Measurements from ENCODE around the gene FGGY.

The FGGY gene

DNA sequence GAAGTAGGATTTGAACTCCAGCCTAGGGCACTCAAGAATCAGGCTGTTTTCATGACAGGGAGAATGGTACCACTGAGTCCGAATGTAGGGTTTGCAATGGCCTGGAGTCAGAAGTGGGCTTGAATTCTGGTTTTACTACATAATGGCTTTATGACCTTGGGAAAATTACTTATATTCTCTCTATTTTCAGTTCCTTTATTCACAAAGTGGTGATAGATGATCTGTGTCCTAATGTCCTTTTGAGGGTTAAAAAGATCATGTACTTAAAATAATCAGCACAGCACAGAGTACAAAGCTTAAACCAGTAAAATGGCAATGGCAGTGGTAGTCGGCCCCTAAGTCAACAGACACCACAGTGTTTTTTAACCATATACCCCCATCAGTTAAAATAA, 454.1 kb downstream of the FGGY start:
- H3K9me3 Mint-ChIP-seq = no peaks in the 10 kb centered on the region
- H3K36me3 Mint-ChIP-seq = no peaks in the 10 kb centered on the region
- H3K27ac Mint-ChIP-seq = no peak overlapping the region
- ATAC-seq (replicated peaks) (peak in 1 of 2 donors; percentile 23), DNase-seq (no peak)
- H3K27me3 Mint-ChIP-seq = no peaks in the 10 kb centered on the region
- H3K4me1 Mint-ChIP-seq = peaks cover 8 to 10% of the 10 kb centered on the region in 2 donors
- no peak overlapping the region for H3K4me3 Mint-ChIP-seq

GRCh38 chr1:59751801-59752200, 454.9 kb downstream of the FGGY start:
- no peak for DNase-seq

DNA sequence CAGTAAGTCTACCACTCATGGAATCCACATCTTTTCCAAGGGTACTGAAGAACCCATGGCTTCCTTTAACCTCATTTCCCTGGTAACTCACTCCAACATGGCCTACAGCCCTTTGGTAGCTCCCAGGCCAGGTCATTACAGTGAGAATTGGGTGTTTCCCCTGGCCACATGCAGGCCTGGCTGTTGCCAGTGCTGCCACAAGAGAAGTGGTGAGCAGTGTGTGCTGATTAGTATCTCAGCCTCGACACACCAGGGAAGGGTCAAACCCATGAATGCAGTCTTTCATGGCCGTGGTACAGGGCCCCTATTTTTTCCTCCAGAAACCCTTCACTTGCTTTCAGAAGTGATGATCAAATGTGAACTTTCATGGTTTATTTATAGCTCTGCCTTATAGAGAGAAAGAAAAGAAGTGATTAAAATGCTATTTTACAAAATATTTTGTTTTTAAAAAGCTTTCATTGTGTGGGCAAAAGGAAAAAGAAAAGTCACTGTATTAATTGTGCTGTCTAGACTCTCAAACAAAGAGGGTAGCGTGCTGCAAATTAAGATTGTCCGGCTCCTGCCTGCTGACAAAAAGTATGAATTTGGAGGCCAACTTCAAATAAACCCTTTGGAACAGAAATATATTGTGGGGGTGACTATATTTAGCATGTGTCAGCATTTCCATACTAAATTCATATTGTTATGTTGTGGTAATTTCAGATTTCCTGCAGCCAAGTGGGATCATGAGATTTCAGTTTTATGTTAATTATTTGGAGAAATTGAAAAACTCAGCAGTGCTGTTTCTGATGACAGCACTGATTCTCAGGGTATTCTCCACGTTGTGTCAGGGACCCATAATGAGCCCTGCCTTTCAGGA, 455.9 kb downstream of the FGGY start:
- Mint-ChIP-seq H3K9me3 (no peaks in the 10 kb centered on the region), H3K4me3 (no peak overlapping the region), H3K4me1 (peaks cover 8 to 10% of the 10 kb centered on the region in 2 donors), H3K27ac (no peak overlapping the region), H3K36me3 (no peaks in the 10 kb centered on the region), H3K27me3 (no peaks in the 10 kb centered on the region)
- peak; percentile 46 to 68 for ATAC-seq (replicated peaks)
- DNase-seq = no peak

More at GRCh38 chr1:59751801-59752200, 454.9 kb downstream of the FGGY start:
- Mint-ChIP-seq H3K27me3 (no peaks in the 10 kb centered on the region), H3K36me3 (no peaks in the 10 kb centered on the region), H3K4me3 (no peak overlapping the region), H3K9me3 (no peaks in the 10 kb centered on the region), H3K27ac (no peak overlapping the region), H3K4me1 (peaks cover 8 to 10% of the 10 kb centered on the region in 2 donors)
- no peak for ATAC-seq (replicated peaks)

DNA sequence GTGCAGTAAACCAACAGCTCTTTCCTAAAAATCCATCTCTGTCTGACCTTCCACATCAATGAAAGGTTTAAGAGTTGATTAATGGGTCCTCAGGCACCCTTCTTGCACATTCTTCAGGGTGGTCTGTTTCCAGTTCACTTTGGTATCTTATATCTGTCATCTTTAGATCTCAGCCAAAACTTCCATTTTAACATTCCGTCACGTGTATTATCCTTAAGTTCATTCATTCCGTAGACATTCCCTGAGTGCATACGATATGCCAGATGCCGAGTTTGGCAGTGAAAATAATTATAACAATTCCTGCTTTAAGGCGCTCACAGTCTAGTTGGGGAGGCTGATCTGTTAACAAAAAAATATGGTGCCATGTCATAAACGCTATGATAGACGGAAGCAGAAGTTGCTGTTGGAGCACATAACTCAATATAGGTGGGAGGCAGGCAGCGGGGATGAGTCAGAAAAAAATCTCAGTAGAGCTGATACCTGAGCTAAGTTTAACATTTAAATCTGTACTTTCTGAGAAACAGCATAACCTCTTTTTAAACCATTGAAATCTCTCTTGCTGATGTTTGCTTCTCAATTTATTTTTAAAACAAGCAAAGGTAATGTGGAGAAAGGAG, 458.3 kb downstream of the FGGY start:
- no peak for ATAC-seq (replicated peaks)
- DNase-seq = no peak
- H3K4me1 Mint-ChIP-seq = peaks cover 12 to 21% of the 10 kb centered on the region in 2 donors
- H3K9me3 Mint-ChIP-seq = no peaks in the 10 kb centered on the region
- no peaks in the 10 kb centered on the region for H3K36me3 Mint-ChIP-seq
- no peaks in the 10 kb centered on the region for H3K27me3 Mint-ChIP-seq
- no peak overlapping the region for H3K4me3 Mint-ChIP-seq
- H3K27ac Mint-ChIP-seq = no peak overlapping the region

- H3K9me3 Mint-ChIP-seq = no peaks in the 10 kb centered on the region
- H3K4me1 Mint-ChIP-seq = peaks cover 9 to 11% of the 10 kb centered on the region in 2 donors
- no peaks in the 10 kb centered on the region for H3K27me3 Mint-ChIP-seq
- no peak for ATAC-seq (replicated peaks)
- H3K36me3 Mint-ChIP-seq = no peaks in the 10 kb centered on the region
- no peak for DNase-seq
- H3K27ac Mint-ChIP-seq = no peak overlapping the region
- H3K4me3 Mint-ChIP-seq = no peak overlapping the region
Observed at GRCh38 chr1:59757197-59757747, 460.4 kb downstream of the FGGY start.

DNA sequence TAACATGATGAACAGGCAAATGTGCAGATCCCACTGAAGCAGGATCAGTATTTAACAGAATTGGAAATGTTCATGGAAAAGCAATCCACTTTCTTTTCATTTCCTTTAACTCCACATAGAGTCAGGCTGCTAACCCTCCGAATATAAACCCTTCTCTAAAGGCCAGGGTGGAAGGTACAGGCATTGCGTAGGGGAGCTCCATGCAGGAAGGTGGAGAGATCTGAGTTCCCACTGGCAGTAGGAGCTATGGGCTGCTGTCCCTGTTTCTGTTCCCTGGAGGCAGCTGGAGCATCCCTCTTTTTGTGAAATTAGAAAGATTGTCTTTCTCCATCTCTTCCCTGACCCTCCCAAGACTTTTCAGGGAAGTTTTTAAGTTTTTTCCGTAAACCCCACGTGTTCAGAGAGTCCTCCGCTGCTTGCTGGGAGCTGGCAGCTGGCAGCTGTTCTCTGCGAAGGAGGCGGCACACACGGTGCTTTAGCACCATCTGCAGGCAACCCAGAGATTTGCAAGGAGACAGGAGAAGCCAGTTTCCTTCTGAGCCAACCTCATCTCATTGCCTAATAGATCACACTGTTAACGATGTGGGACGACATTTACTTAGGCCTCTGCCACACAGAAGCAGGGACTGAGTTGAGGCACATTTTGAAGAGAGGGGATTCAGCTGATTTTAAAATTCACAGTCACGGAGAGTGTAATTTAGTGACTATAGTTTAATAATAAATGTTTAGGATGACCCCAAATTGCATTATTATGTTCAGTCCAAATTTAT, 462.4 kb downstream of the FGGY start:
- no peaks in the 10 kb centered on the region for H3K27me3 Mint-ChIP-seq
- H3K4me3 Mint-ChIP-seq = peak overlapping the region; percentile 70 to 80
- peaks cover 4 to 11% of the 10 kb centered on the region in 2 donors for H3K4me1 Mint-ChIP-seq
- ATAC-seq (replicated peaks) (peak; percentile 92 to 97), DNase-seq (peak; percentile 70)
- H3K36me3 Mint-ChIP-seq = peaks cover 0 to 5% of the 10 kb centered on the region in 2 donors
- no peaks in the 10 kb centered on the region for H3K9me3 Mint-ChIP-seq
- H3K27ac Mint-ChIP-seq = peak overlapping the region; percentile 72

GRCh38 chr1:59761443-59761842, 464.5 kb downstream of the FGGY start:
- peaks cover 0 to 5% of the 10 kb centered on the region in 2 donors for H3K36me3 Mint-ChIP-seq
- H3K27ac Mint-ChIP-seq = no peak overlapping the region
- no peak for ATAC-seq (replicated peaks)
- no peaks in the 10 kb centered on the region for H3K9me3 Mint-ChIP-seq
- no peak for DNase-seq
- no peak overlapping the region for H3K4me3 Mint-ChIP-seq
- H3K4me1 Mint-ChIP-seq = peaks cover 4 to 11% of the 10 kb centered on the region in 2 donors
- no peaks in the 10 kb centered on the region for H3K27me3 Mint-ChIP-seq

DNA sequence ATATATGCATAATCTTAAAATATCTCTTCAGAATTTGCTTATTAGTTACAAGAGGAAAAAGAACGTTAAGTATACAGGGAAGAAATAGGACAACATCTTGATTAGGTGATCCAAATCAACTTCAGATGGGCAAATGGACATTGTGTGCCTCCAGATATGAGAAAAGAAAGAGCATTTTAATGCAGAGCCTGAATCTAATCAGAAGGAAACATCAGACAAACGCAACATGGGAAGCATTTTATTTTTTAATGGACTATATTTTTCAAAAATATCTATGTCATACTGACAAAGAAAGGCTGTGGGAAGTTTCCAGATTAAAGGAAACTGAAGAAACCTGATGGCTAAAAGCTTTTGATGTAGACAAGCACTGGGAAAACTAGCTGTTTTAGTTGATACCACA, 466.5 kb downstream of the FGGY start:
- Mint-ChIP-seq H3K4me3 (no peak overlapping the region), H3K9me3 (no peaks in the 10 kb centered on the region), H3K36me3 (peaks cover 0 to 5% of the 10 kb centered on the region in 2 donors), H3K27me3 (no peaks in the 10 kb centered on the region), H3K27ac (no peak overlapping the region), H3K4me1 (peaks cover 4 to 11% of the 10 kb centered on the region in 2 donors)
- no peak for ATAC-seq (replicated peaks)
- DNase-seq = no peak

GRCh38 chr1:59765011-59765730, 468.3 kb downstream of the FGGY start:
- Mint-ChIP-seq H3K4me1 (no peaks in the 10 kb centered on the region), H3K27ac (no peak overlapping the region), H3K4me3 (no peak overlapping the region), H3K27me3 (no peaks in the 10 kb centered on the region), H3K9me3 (no peaks in the 10 kb centered on the region), H3K36me3 (peaks cover 2 to 5% of the 10 kb centered on the region in 2 donors)
- DNase-seq (no peak), ATAC-seq (replicated peaks) (no peak)

- Mint-ChIP-seq H3K27me3 (no peaks in the 10 kb centered on the region), H3K9me3 (no peaks in the 10 kb centered on the region), H3K4me1 (no peaks in the 10 kb centered on the region), H3K36me3 (peaks cover 4 to 5% of the 10 kb centered on the region in 2 donors), H3K4me3 (no peak overlapping the region), H3K27ac (no peak overlapping the region)
- ATAC-seq (replicated peaks) (no peak), DNase-seq (no peak)
Observed at GRCh38 chr1:59766227-59766855, 469.4 kb downstream of the FGGY start.

DNA sequence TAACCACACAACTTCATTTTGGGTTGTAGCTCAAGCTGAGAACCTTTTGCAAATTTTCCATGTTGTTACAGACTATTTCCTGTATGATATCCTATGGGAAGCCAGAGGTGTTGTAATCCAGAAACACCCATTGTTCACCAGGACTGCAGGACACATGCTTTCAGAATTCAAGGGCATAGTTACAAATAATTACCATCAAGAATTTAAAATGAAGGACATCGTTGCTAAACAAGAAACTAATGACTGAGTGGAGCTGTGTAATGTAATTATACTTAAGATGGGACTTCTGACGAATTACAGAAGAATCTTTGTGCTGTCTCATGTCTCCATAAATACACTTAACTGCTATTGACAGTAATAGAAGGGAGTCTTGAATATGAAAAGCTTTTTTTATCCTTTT, 470.2 kb downstream of the FGGY start:
- Mint-ChIP-seq H3K4me3 (no peak overlapping the region), H3K27me3 (no peaks in the 10 kb centered on the region), H3K4me1 (no peaks in the 10 kb centered on the region), H3K27ac (no peak overlapping the region), H3K36me3 (peaks cover 4 to 5% of the 10 kb centered on the region in 2 donors), H3K9me3 (no peaks in the 10 kb centered on the region)
- ATAC-seq (replicated peaks) (no peak), DNase-seq (no peak)

DNA sequence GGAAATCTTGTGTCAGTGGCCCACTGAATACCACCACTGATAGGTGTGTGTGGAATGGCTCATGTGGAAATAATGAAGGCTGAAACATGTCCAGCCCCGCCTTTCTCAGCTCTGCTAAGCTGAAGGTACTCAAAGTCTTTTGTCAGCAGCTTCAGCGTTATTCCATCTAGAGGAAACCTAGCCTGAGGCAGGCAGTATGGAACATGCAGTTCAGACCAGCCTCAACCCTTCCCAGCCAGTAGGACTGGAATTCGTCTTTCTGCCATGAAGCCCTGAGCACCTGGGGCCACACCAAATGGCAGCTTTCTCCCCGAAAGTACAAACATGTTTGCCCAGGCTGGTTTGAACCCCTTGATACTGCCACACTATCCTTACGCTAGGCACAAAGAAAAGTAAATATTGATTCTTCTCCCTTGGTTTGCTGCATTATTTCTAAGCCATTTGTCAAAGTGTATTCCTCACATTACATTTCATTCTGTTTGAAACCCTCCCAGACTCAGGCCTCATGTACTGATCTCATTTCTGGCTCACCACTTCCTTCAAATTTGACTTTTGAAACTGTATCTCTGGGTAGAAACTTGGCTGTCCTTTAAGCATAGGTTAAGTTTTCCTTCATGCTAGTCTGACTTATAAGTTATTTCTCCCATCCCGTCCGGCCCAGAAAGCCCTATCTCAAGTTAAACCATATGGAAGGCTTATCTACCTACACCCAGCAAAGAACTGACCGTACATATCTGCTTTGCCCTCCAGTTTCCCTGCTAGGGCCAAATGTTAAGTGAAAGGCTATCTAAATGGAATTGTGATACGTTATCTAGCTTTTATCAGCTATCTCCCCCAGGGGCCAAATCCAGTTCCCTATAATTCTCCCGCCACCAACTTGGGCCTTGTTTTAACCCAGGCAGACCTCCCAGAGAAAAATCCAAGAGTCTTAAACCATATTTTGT, 472.2 kb downstream of the FGGY start:
- Mint-ChIP-seq H3K36me3 (peaks cover 1 to 4% of the 10 kb centered on the region in 2 donors), H3K4me1 (no peaks in the 10 kb centered on the region), H3K27ac (no peak overlapping the region), H3K9me3 (no peaks in the 10 kb centered on the region), H3K4me3 (no peak overlapping the region), H3K27me3 (no peaks in the 10 kb centered on the region)
- DNase-seq (no peak), ATAC-seq (replicated peaks) (no peak)

DNA sequence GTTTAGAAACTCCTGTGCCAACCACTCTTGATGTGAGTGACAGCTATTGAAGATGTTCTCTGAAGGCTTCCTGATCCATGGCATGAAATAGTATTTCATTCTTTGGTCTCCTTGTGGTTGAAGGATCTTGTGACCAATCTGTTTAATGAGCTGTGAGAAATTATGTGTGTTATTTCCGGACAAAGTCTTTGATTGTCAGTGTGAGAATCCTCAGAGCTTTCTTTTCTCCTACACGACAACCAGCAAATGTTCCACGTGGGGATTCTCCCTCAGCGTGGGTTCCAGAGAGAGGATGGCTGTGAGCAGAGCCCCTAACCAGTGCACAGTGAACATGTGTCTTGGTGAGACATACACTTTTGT, 472.8 kb downstream of the FGGY start:
- Mint-ChIP-seq H3K27me3 (no peaks in the 10 kb centered on the region), H3K27ac (no peak overlapping the region), H3K4me3 (no peak overlapping the region), H3K9me3 (no peaks in the 10 kb centered on the region), H3K36me3 (peaks cover 0 to 4% of the 10 kb centered on the region in 2 donors), H3K4me1 (no peaks in the 10 kb centered on the region)
- no peak for ATAC-seq (replicated peaks)
- no peak for DNase-seq

All from stimulated activated naive B cell treated with anti-CD40 and anti-IgM and Interleukin-4, amounts not matched to agents 10 μg/mL and 1 μg/mL and 100 μg/mL, for 72 hours (primary cell).